Eye (tissue), 1 donor: ENCODE measurements around the gene CRYZ.

ENCODE experiments used
- DNase-seq: peaks from one replicate; pipeline ENCODE4 v3.0.0-alpha.2; 2015

The CRYZ gene

GRCh38 chr1:74729741-74730478 lies 2.9 kb downstream of the CRYZ start:
- DNase-seq = peak; percentile 6

- peak; percentile 15 for DNase-seq
Measured at GRCh38 chr1:74728736-74729135, 4.1 kb downstream of the CRYZ start.

- DNase-seq = no peak
Measured at GRCh38 chr1:74726063-74726462, 6.8 kb downstream of the CRYZ start.

GRCh38 chr1:74717626-74718025 lies 15.2 kb downstream of the CRYZ start:
- no peak for DNase-seq

DNA sequence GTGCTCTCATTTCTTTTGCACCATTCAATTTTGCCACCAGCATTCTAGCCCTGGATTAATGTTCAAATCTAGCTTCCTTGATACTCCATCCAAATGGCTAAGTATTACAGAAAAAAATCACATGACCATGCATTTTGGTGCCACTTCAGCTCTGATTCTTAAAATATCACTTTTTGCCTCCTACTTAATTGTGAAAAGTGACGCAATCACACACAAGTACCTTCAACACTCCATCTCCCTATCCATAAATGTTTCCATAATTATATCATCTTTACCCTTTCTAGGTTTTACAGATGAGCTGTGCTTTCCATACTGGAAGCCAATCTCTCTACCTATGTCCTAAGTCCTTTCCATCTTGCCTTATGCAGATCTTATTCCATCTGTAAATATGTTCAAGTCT lies 16.0 kb downstream of the CRYZ start:
- no peak for DNase-seq

DNA sequence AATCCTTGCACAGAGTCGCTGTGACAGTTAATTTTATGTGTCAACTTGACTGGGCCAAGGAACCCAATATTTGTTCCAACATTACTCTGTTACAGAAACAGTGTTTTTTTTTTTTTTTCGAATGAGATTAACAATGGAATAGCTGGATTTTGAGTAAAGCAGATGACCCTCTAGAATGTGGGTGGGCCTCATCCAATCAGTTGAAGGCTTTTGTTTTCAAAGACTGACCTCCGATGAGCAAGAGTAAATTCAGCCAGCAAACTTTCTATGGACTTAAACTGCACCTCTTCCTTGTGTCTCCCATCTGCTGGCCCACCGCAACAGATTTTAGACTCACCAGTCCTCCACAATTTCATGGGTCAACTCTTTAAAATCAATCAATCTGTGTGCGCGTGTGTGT lies 17.0 kb downstream of the CRYZ start:
- no peak for DNase-seq

DNA sequence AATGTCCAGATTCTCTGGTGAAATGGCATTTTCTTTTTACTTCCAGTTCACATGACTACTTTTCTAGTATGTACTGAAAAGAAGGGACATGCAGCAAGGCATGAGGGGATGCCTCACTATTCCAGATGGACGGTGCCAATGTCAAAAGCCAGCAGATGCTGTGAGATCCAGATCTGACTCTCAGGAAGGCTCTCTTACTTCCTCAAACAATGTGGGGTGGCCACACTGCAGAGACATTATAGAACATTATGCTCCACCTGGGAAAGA lies 17.7 kb downstream of the CRYZ start:
- DNase-seq = no peak

- DNase-seq = no peak
Measured at GRCh38 chr1:74714429-74715235, 18.2 kb downstream of the CRYZ start.

DNA sequence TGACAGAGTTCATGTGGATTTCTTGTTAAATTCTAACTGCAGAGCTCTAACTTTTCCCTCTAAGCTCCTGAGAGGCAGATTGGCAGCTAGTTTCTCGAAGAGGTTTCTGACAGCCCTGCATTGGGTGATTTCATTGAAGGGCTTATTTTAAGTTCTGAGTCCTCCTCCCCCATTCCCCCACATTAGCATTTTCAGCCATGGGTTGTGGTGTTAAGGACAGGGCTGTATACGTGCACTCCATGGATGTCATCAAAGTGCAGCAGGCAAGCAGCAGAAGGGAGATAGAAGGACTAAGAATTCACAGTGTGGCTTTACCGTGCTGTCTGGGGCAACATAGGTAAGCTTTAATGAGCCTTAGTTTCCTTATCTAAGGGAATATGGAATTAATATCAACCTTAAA lies 19.0 kb downstream of the CRYZ start:
- no peak for DNase-seq

DNA sequence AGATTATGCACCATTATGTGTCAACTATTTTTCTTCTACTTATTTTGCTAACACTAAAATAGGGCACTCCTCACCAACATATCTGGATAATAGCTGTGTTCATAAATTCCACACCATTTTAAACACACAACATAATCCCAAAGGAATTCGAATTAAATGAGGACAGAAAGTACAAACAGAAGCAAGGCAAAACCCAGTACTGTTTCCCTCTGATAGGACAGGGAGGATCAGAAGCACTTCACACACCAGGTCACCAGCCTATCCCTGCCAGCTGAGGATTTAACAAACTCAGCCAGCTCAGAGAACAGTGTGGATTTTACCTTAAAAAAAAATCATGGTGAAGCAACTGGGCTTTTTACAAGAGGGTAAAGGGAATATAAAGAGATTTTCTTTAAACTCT lies 20.0 kb downstream of the CRYZ start:
- DNase-seq = no peak

DNA sequence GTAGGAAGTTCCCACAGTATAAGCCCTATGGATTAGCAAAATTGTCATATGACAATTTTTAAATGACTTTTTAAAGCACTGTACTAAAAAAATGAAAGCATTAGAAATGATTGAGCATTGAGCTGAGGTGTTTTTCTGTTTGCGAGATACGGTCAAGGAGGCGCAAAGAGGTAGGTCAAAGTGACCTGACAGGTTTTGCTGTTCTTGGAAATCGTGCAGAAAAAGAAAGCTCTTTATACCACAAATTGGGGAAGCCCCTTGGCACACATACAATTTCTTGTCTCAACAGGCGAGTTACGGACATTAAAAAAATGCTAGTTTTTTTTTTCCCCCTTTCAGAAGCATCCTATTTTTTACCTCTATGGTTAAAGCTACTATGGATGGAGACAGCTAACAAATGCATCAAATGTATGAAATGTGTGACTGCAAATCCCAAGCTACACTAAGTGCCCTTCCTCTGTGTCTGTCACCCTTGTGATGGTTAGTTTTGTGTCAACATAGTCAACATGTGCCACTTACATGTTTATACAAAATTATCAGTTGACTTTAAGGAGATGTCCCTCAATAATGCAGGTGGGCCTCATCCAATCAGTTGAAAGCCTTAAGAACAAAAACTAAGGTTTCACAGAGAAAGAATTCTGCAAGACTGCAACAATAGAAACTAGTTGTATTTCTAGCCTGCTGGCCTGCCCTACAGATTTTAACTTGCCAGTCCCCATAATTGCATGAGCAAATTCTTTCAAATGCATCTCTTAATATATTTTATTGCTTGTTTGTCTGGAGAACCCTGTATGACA lies 29.3 kb downstream of the CRYZ start:
- DNase-seq = no peak

GRCh38 chr1:74699331-74699730 lies 33.5 kb downstream of the CRYZ start:
- DNase-seq = no peak

GRCh38 chr1:74697832-74698231 lies 35.0 kb downstream of the CRYZ start:
- no peak for DNase-seq

- no peak for DNase-seq
Measured at GRCh38 chr1:74693473-74693872, 39.4 kb downstream of the CRYZ start.

DNA sequence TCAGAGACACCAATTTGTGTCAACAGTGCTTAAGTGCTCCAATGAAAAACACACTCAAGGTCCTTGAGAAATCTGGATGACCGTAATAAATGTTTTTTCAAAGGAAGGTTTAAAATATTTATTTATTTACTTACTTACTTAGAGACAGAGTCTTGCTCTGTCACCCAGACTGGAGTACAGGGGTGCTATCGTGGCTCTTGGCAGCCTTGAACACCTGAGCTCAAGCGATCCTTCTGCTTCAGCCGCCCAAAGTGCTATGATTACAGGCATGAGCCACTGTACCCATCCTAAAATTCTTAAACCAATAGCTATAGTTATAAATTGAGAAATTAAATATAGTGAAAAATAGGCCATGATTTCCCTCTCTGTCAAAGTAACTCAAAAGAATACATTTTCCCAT lies 41.9 kb downstream of the CRYZ start:
- DNase-seq = no peak

DNA sequence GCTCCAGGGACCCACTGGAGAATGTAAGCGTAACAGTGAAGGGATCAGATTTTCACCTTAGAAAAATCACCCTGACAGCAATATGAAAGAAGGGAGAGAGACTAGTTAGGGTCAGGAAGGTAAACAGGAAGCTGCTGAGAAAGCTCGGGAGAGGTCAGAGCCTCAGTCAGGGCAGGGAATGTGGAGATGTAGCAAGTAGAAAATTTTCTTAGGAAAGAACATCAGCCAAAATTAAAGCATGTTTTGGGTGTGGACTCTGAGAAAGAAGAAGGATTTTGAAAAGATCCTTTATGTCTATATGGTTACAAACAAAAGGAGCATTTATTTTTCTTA lies 42.5 kb downstream of the CRYZ start:
- DNase-seq = no peak

- peak; percentile 92 for DNase-seq
Measured at GRCh38 chr1:74689621-74690363, 43.1 kb downstream of the CRYZ start.

DNA sequence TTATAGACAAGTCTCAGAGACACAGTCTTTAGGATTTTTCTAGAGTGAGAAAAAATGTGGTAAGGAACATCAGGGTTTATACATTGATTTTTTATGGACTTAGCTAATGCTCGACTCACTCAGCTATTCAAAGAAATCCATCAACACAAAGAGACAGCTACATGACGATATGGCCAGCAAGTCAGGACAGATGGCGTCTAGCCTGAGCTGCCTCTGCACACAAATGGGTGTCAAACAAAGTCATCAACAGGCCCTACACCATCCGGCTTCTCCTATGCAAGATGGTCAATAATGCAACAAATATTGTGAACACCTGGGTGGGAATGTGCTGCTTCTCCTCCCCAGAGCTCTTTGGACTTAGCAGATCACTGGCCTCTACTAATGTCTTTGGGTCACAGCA lies 45.9 kb downstream of the CRYZ start:
- peak; percentile 52 for DNase-seq

- DNase-seq = no peak
Measured at GRCh38 chr1:74684301-74684700, 48.5 kb downstream of the CRYZ start.

DNA sequence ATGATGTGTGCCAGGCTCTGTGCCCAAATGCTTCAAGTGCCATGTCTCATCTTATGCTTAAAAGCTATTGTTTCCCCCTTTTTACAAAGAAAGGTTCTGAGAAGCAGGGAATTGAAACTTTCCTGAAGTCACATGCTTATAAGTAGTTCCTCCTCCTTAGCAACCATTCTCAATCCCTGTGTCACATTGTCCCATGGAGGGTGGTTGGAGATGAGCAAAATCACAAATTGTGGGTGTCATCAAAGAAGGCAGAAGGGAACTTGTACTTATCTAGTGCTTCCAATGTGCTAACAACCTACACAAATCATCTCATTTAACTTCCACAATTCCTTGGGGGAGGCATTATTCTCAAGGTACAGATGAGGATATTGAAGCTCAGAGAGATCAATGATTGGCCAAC lies 49.2 kb downstream of the CRYZ start:
- DNase-seq = no peak

DNA sequence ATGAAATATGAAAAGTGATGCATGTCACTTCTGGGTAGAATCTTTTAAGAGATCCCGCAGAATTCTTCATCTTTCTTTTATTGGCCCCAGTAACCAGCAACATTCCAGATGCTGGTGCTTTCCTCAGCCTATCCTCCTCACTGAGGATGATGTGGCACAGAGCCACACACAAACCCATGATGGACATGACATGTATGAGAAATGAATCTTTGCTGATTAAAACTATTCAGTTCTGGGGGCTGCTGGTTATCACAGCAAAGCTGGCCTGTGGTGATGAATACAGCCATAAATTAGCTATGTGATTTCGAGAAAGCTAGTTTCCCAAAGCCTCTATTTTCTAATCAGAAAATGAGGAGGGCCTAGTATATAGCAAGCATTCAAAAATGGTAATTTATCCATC lies 51.0 kb downstream of the CRYZ start:
- DNase-seq = no peak

GRCh38 chr1:74681449-74681848 lies 51.4 kb downstream of the CRYZ start:
- no peak for DNase-seq

DNA sequence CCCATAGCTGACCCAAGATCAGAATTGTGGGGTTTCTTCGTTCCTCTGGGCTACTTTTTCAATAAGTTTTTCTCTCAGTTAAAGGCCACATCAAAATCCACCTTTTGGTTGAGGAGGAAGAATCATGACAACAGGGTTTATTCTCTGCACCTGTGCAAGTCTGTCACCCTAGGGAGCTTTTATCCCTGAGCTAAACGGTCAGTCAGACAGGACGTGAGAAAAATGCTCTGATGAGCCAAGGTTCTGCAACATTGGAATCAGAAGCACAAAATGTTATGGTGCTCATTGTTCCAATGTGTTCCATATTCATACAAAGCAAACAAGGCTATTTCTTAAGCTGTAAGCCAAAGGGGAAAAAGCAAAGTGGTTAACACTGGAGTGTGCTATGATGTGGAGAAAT lies 51.8 kb downstream of the CRYZ start:
- DNase-seq = no peak
